ENCODE data around the gene CCL17.

CCL17 gene

DNA sequence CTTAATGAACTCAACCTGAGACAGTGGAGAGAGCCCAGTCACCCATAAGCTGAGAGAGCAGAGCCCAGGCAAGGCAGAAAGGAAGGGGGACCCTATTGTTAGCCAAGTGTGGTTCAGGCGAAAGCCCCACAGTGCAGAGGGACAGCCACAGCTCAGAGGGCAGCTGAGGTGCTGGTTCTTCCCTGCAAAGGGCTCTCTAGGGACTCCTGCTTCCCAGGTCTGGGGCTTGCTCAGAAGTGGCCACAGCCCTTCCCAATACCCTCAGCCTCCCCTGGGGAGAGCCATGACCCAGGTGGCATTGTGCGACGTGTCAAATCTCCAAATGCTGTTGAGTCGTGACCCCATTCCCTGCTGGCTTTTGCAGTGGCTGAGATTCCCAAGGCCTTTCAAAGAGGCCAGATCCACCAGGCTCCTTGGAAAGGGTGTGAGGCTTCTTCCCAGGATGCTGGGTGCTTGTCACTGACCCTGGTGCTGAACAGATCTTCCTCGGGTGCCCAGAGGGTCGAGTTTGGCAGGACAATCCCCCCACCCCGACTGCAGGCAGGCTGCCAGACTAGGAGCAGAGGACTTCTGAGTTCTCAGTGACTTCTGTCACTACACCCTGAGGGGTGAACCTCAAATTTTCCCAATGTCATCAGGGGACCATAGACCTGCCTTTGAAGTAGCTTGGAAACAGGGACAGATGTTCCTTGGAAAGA lies 2.5 kb upstream of the CCL17 start:
- DNase-seq, result no peak

DNA sequence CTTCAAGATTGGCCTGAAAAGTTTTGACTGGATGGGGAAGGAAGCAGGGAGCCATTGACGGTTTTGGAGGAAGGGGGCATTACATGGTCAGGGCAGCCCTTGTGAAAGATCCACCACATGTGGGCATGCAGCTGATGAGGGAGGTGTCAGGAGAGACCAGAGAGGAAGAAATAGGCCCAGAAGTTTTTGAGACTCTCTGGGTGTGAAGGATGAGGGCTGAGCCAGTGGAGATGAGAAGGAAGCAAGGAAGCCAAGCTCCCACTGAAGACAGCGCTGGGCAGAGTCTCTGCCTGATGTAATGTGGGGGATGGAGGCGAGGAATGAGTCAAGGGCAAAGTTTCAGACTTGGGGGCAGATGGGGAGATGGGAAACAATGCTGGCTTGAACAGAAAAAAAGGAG lies 530 bp downstream of the CCL17 start:
- DNase-seq, result no peak

DNA sequence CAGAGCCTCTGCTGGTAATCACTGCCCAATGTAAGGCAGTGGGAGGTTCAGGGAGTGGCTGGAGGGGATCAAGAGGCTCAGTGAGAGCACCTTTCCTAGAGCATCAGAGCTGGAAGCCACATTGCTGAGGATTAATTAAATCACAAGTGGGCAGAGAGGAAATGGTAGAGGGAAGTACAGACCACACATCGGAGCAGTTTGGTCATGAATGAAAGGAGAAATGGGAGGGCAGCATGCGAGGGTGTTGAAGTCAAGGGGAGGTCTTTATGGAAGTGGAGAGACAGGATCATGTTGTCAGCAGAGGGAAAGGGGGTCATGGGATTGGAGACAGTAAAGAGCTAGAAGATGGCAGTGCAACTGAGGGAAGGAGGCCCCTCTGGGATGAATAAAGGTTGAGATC lies 2.3 kb downstream of the CCL17 start:
- DNase-seq, result no peak

DNA sequence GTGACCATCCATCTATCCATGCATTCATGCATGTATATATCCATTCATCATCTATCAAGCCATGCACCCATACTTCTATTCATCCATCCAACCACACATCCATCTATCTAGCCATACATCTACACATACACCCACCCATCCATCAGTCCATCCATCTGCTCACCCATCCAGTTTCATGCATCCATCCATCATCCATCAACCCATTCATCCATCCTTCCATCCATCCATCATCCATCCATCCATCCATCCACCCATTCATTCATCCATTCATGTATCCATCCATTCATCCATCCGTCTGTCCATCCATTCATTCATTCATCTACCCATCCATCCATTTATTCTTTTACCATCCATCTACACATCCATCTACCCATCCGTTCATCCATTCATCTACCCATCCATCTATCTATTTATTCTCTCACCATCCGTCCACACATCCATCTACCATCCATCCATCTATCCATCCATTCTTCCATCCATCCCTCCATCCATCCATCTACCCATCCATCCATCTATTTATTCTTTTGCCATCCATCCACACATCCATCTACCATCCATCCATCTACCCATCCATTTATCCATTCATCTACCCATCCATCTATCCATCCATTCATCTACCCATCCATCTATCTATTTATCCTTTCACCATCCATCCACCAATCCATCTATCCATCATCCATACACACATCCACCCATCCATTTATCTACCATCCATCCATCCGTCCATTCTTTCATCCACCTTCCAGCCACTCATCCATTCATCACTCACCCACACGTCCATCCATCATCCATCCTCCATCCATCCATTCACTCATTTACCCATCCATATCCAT lies 3.2 kb downstream of the CCL17 start:
- DNase-seq, result no peak

DNA sequence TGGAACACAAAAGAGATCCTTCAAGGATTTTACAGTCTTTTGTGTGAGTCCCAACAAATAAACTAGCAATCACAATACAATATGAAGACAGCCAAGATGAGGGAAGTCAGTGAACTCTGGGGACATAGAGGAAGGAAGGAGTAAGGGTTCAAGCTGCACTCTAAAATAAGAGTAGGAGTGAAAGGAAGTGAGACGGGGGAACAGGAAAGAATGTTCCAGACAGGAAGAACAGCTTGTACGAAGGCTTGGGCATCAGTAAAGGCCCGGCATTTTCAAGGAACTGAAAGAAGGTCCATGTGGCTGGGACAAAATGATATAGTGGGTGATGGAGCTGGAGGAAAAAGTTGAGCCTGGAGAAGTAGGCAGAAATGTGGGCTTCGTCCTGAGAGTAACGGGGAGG lies 4.5 kb downstream of the CCL17 start:
- DNase-seq, result no peak

DNA sequence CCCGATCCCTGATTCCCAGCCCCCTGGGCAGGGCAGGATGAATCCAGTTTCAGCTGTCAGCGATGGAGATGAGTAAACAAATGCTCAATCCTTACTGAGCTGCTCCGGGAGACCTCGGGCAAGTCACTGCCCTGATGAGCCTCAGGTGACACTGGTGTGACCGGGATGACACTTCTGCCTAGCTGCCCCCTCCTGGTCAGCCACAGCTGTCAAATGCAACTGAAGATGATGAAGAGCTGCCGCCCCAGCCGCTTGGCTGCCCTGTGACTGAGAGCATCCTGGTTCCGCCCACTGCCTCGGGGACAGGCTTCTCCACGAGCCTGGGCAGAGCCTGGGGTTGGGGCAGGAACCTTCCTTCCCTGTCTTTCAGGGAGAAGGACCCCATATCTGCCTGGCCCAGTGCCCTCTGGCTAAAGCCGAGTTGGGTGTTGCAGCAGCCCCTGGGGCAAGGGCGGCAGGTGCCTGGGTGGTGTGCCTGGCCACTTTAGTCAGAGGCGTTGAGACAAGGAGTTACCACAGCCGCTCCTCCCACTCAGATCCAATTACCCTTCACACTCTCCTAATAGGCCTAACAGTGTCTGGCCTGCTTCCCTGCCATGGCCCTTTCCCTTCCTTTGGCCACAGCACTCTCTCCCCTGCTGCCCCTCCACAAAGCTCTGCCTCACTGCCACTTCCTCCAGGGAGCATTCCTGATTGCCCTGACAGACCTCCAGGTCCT lies 5.5 kb downstream of the CCL17 start:
- no peak for DNase-seq

DNA sequence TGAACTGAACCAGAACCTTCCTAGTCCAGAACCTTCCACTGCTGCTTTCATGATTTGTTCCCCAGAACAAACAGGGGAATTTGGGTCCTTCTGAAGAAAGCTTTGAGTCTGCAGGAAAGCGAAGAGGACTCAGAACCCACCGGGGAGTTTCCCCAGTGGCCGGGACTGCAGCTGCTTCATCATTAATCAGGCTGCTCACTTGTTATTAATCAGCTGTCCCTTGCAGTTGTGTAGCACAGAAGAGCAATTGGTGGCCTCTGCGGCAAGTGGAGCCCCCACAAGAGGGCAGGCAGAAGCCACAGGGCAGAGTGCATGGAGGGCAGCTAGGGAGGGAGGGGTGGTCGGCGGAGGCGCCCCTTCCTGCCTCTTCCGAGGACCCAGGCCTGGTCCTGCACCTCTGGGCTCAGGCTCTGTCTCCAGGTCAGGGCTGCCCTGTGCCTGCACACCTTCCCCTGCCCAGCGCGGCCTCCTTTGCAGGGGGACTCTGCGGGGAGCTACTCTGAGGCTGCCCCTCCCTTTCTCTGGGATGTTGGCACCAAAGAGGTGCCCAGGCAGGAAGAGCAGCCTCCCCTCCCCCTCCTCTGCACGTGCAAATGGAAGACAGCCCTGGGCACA lies 6.9 kb downstream of the CCL17 start:
- DNase-seq, result no peak

DNA sequence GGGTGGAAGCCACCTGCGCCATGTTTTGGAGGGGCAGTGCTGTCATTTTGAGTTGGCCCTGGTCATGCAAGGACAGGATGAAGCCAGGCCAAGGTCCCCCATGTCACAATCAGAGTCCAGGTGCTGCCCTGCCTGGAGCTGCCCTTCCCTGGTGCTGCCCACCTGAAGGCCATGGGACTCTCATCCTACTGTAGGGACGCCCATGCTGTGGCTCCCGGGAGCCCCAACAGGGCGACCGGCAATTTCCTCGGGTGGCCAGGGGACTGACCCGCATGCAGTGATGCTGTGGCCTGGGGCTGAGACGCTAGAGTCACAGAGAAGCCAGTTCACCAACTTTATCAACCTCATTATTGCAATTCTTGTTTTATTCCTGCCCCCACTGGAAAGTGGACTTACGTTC lies 8.0 kb downstream of the CCL17 start:
- no peak for DNase-seq

DNA sequence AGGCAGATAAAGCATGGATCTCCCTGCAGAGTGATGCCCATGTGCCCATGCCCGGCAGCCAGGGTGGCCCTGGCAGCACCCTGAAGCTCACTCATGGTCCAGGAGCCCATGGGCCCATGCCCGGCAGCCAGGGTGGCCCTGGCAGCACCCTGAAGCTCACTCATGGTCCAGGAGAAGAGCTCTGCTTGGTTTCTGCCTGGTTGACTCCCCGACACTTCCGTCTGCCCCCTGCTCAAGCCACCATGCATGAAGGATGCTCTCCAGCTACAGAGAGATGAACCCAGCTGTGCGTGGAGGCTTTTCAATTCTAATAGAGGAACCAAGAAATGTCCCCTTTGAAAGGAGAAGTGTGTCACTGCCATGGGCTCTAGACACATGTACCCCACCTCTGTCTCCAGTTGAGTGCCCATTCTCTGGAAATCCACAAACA lies 8.7 kb downstream of the CCL17 start:
- no peak for DNase-seq

DNA sequence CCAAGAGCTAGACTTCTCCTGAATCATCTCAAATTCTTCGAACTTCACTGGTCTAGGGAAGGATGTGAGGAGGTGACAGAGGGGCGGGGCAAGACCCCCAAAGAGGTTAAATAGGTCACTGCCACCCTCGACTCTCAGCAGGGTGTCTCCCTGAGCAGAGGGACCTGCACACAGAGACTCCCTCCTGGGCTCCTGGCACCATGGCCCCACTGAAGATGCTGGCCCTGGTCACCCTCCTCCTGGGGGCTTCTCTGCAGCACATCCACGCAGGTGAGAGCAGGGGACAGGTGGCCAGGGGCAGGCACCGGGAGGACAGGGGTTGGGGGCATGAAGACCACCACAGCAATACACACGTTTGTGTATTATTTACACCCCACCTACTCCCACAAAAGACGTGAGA lies 9.2 kb downstream of the CCL17 start:
- no peak for DNase-seq

DNA sequence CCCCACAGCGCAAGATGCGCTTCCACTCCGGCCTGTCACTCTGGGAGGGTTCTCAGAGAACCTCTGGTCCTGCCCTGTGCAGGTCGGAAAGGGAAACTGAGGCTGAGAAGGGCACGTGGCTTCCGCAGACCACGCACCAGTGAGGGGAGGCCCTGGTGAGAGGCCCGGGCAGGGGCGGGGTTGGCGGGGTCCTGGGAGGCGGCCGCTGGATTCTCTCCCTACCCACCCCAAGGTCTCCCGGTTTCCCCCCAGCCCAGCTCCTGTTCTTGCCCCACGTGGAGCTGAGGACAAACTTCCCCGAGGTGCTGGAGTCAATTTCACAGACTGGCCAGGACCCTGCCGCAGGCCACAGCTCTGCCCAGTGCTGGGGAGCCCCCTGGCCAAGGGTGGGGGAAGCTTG lies 11.5 kb downstream of the CCL17 start:
- no peak for DNase-seq

DNA sequence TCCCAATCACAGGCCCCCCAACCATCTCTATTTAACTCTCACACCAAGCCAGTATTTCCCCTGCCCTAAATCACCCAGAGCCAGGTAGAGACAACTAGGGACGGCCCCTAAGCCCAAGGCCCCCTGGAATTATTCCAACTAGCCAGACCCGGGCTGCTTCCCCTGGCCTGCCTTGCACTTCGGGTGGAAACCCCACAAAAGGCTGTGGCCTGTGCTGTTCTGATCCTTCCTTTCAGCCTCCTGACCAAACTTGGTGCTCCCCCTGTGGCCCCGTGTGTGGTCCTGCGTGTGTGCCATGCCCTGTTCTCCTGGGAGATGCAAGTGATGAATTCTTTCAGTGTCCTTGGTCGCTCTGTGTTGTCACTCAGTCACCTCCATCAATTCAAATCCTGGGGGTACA lies 14.9 kb downstream of the CCL17 start:
- DNase-seq, result no peak

DNA sequence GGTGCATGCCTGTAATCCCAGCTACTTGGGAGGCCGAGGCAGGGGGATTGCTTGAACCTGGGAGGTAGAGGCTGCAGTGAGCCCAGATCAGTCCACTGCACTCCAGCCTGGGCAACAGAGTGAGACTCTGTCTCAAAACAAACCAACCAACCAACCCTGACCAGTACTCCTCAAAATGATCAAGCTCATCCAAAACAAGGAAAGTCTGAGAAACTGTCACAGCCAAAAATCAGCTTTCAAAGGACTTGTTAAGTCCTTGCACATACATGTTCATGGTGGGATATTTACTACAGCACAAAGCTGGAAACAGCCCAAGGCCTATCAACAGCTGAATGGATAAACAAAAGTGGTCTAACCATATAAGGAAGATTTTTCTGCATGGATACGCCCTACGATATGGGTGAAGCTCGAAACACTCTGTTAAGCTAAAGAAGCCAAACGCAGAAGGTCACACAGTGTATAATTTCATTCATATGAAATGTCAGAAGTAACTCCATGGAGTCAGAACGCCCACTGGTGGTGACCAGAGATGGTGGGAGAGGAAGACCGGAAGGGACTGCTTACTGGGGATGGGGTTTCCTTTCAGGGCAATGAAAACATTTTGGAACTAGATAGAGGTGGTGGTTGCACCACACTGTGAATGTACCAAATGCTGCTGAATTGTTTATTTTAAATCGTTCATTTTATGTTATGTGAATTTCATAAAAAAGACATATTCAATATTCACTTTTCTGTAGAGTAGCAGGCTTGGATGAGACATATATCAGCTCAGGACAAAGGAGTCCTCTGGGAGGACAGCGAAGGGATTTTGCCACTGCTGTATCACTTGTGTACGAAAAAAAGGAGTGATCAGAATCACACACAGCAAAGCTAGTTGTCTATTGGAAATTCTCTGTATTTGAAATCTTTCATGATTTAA lies 17.7 kb downstream of the CCL17 start:
- no peak for DNase-seq

DNA sequence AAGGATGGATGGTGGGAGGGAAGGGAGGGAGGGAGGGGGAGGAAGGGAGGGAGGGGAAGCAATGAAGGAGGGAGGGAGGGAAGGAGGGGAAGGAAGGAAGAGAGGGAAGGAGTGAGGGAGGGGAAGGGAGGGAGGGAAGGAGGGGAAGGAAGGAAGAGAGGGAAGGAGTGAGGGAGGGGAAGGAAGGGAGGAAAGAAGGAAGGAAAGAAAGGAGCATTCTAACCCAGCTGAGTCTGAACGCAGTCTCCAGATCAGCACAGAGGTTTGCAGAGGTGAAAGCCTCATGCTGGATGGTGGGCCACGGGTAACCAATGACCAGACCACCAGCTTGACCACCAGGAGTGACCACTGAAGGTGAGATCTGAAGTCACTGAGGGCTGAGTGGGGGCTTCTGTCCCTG lies 18.6 kb downstream of the CCL17 start:
- no peak for DNase-seq

DNA sequence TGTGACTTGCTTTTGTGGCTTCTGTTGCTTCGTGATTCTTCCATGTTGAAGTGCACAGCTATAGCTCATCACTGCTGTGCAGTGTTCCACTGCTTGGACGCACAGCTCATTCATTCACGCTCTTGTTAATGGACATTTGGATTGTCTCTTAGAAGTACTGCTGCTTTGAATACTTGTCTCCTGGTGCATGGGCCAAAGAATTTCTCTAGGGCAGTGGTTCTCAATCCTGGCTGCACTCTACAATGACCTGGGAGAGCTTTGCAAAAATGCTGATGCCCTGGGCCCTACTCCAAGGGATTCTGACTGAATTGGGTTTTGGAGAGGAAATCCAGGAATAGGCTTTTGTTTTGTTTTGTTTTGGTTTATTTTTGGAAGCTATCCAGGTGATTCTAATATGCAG lies 20.0 kb downstream of the CCL17 start:
- no peak for DNase-seq

DNA sequence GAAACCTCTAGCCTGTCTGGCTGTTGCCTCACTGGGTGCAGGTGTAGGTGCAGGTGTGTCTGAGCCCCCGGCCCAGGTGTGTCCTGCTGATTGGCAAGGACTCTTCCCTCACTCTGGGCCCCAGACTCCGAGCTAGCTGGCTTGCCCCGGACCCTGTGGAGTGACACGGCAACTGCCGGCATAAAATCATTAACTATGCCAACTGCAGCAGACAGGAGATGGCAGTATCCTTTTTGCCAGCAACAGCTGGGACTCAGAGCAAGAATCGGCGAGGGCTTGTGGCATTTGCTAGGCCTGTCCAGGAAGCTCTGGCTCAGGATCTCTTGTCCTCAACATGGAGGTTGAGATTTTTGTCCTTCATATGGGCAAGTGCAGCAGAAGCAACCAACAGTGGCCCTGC lies 21.8 kb downstream of the CCL17 start:
- no peak for DNase-seq

DNA sequence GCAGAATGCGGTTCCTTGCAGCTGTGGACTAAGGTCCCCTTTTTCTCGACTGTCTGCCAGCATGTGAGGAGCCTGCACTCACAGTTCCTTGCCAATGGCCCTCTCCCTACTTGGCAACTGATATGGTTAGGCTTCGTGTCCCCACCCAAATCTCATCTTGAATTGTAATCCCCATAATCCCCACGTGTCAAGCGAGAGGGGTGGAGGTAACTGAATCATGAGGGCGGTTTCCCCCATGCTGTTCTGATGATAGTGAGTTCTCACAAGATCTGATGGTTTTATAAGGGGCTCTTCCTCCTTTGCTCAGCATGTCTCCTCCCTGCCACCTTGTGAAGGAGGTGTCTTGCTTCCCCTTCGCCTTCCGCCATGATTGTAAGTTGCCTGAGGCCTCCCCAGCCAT lies 22.7 kb downstream of the CCL17 start:
- no peak for DNase-seq

DNA sequence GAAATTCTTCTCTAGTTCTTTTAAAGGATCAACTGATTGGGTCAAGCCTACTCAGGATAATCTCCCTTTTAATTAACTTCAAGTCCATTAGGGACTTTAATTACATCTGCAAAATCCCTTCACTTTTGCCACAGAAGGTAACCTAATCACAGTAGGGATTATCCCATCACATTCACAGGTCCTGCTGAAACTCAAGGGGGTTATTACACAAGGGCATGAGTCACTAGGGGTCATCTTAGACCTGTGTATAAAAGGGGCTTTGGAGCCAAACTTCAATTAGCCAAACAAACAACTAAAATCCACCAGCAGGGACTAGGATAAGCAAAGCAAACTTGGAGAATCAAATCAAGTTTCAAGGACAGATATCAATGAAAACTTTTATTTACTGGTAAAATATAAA lies 23.3 kb downstream of the CCL17 start:
- DNase-seq, result no peak

DNA sequence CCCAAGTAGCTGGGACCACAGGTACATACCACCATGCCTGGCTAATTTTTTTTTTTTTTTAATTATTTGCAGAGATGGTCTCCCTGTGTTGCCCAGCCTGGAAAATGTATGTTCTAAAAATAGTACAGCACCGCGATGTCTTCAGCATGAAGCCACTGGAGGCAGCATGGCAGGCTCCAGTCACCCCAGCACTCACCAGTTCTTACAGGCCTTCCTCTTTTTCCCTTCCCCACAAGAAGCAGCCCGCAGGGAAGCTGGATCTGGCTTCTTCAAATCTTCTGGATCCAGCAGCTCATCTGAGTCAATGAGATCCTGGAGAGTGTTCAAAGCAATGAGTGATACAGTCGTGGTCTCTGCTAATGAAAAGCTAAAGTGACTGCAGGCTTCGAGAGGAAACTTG lies 26.4 kb downstream of the CCL17 start:
- no peak for DNase-seq

DNA sequence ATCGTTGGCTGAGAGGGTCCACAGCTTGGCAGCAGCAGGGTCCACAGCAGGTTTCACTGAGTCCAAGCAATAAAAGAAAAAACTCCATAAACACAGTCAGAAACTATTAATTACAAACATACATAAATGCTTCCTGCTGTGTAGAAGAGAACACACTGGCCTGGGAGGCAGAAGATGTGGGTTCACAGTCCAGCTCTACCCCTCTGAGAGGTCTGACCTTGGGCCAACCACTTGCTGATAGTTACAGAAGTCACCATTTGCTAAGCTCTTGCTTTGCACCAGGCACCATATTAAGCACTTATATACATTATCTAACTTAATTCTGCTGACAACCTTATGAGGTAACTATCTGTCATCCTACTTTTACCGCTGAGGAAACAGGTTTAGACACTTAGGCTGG lies 27.9 kb downstream of the CCL17 start:
- DNase-seq, result no peak

DNA sequence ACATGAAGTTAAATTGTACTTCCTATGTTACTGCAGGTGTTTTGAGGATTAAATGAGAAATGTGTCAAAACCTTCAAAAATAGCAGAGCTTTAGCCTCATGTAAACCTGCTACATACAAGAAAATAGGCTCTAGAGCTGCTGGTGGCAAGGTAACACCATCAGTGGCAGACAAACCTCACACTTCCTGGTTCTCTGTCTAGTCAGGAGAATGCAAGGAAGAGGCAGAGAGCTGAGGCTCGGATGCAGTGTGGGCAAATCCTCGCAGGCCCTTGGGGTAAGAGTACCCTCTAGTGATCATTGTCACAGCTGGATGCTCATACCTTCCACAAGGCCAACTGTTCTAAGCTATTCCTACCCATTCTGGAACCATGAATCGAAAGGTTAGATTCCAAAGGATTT lies 28.4 kb downstream of the CCL17 start:
- DNase-seq, result no peak

DNA sequence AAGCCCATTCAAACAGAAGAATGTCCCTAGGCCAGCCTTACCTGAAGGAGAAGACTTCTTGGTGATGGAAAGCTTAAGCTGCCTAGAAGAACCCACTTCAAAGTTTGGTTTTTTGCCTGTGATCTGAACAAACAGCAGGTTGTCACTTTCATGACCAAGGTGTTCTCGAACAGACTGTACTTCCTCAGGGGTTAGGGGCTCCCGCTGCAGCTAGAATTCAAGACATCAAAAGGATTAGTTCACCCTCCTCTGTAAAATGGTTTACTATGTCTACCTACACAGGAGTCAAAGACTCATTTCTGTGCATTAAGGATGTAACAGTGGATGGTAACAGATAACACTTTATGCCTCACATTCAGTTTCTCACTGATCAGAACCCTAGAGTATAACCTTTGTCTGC lies 29.4 kb downstream of the CCL17 start:
- DNase-seq, result no peak

DNA sequence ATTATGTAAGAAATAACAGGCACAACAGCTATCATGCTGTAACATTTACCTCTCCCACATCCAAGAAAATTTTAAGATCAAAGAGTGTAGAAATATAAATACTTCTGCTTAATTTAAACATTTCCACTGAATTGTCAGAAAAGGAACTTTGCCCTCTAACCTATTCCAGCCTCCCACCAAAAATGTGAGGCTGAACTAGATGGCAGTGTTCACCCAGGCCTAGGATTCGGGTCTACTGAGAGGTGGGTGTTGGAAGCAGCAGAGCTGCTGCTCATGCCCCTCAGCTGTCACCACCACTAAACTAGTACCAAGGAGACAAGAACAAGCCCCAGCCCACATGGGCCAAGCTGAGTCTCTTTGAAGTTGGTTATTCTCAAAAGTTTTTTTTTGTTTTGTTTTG lies 31.3 kb downstream of the CCL17 start:
- DNase-seq, result no peak
